SW 1271 (cell line): ENCODE results near the gene ATF6.

Source experiments
- DNase-seq, 2 experiments: peaks; one replicate each; lab custom pipeline; 2025; lab: John Stamatoyannopoulos, UW

The ATF6 gene

DNA sequence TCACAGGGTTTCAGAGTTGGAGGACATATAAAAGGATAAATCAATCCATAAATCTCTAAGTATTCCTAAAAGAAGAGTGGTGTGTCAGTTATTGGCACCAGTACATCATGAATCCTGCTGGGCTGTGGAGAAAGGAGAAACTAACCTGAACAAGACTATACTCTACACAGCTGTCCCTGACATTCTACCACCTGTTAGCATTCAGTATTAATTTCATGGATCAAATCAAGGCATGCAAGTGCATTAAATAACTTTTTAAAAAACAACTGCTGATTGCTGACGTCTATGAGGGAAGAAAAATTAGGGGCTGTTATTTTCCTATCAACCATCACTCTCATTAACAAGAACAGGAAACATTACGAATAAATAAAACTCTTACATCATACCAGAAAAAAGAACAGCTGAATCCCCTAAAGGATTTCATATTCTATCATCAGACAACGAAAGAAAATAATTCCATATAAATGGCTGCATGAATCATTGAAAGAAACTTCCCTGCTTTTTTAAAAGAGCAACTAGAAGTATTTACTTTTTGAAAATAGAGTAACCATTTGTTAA lies 121.7 kb downstream of the ATF6 start:
- no peak for DNase-seq

GRCh38 chr1:161890574-161890973 lies 124.5 kb downstream of the ATF6 start:
- no peak for DNase-seq

GRCh38 chr1:161899091-161899490 lies 133.0 kb downstream of the ATF6 start:
- DNase-seq: no peak

DNA sequence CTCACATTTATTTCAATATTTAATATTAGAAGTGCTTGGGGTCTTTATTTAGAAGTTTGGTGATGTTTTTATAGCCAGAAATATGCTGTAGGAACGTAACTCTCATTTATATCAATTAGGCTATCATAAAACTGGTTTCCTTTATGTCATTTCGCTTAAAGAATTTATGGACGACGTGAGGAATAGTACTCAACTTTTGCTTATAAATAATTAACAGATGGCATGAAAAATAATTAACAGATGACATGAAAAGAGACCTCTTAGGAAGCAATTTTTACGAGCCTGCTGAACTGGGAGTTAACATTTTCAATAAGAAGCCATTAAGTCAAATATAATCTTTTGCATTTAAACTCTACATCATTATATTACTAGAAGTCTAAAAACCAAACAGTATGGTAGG lies 134.0 kb downstream of the ATF6 start:
- no peak for DNase-seq

DNA sequence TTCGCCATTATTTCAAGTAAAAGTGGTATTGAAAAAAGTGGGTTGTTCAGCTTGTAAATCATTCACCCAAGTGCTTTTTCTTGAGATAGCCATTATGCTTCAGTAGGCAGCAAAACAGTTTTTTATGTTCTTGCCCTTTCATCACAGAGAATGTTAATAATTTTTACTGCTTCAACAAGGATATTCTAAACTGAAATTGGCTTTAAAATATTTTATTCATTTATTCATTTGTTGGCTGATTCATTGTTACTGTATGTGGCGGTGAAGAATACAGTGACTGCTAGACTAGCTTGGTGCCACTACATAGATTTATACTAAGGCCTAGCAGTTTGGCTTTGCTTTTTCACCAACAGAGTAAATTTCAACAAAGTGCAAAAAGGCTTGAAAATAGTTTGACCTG lies 136.1 kb downstream of the ATF6 start:
- DNase-seq: no peak

DNA sequence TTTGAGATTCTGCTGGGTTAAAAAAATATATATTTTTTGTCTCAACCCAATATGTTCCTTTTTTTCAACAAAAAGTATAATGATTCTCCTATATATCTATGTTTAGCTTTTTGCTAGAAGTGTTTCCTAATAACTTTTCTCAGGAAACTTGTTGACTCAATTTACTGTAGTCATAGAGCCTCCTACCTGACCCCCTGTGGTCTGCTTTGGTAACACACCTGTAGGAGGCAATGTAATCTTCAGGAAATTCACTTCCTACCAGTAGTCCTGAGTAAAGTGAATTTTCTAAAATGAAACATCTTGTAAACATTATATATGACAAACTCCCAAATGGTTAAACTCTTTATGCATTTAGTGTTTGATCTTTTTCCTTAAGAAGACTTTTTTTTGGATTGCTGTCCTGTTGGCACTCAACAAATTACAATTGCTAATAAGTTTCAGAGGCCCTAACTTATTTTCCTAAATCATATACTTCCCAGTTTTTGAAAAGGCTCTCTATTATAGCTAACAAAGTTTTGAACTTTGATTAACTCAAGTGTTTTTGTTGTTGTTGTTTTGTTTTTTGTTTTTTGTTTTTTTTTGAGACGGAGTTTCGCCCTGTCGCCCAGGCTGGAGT lies 139.3 kb downstream of the ATF6 start:
- DNase-seq: peak in 1 of 2 experiments; percentile 15

DNA sequence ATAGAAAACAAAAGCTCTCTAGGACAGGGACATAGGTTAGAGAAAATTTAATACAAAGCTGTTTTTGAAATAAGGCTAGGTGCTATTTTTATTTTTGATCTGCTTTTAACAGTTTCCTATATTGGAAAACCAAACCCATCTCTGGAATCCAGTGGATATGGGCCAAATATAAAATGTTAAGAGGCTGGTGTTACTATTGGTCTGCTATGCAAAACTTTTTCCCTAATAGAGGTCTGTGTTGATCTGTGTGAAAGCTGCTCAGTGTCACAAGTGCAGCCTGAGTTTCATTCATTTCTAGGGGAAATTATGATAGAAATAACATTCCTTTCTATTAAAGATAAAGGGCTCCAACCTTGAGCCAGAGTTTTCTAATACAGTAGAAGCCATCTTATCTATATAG lies 141.1 kb downstream of the ATF6 start:
- DNase-seq: no peak

- DNase-seq: no peak
Measured at GRCh38 chr1:161908264-161908663, 142.1 kb downstream of the ATF6 start.

GRCh38 chr1:161910604-161911003 lies 144.5 kb downstream of the ATF6 start:
- DNase-seq: no peak

DNA sequence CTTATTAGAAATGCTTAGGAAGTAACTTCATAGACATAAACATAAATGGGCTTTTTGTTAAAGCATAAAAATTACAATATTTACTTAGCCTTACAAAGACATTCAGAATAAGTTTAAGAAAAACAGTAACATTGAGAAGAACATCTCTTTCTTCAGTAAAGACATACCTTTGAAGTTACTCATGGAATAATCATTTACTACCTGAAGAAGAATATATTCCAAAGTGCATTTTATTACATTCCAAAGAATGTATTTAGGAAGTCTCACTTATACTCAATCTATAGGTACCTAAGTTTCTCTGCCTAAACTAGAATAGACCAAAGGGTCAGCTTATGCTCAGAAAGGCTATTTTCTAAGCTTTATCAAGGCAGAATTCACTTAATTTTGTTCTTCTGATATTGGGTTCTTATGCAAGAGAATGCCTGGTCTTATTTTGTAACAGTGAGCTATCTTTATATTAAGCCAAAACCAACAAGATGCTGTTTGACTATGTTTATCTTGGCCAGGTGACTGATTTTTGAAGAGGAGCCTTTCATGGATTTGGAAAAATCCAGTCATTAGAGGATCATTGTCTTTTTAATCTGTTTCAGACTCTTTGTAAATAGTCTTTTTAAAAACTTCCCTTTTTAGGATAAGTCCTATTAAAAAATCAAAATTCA lies 147.5 kb downstream of the ATF6 start:
- no peak for DNase-seq

DNA sequence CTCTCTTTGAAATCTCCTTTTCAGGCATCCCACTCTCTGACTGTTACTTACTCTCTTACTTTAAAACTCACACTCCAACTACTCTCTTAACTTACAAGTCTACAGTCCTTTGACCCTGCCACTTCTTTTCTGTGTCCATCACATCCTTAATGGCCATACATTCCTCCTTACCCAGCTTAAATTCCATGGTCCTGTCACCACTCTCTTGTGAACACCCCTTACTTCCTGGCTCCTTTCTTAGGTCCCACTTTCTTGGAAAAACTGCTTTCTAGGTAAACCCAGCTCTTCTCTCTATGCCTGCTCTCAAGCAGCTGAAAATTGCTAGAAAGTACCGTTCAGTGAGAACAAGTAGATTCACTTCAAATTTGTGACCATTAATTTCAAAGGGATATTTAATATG lies 148.5 kb downstream of the ATF6 start:
- no peak for DNase-seq

DNA sequence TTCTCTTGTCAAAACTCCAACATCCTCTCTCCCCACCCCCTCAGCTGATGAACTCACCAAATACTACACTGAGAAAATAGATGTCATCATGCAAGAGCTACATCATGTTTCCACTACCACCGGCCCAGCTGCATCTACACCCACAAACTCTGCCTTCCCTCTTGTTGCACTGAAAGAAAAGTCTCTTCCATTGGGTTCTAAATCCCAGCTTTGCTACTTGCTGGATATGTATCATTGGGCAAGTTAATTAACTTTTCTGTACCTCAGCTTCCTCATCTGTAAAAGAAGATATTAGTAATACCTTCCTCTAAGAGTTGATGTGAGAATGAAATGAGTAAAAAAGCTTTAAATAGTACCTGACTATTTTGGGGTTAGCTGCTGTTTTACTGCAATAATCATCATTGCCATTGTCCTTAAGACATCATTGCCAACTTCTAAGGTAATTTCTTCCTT lies 149.0 kb downstream of the ATF6 start:
- no peak for DNase-seq

GRCh38 chr1:161915978-161916377 lies 149.9 kb downstream of the ATF6 start:
- no peak for DNase-seq

GRCh38 chr1:161919229-161919628 lies 153.1 kb downstream of the ATF6 start:
- DNase-seq: no peak

- DNase-seq: no peak
Measured at GRCh38 chr1:161921491-161921890, 155.4 kb downstream of the ATF6 start.

DNA sequence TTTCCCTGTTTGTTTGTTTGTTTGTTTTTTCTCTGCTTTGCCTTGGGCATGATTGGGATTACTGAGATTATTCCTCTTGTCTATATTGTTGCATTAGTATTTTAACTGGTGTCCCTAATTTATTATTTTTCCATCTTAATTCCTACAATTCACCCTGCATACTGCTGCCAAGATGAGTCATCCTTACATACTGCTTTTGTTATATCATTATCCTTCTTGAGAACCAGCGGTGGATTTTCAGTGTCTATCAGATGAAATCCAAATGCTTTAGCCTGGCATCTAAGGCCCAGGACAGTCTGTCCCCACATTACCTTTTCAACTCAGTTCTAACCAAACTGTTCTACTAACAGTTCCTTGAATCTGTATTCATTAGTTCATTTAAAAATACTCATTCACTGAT lies 155.9 kb downstream of the ATF6 start:
- DNase-seq: no peak

- DNase-seq: no peak
Measured at GRCh38 chr1:161928056-161928455, 161.9 kb downstream of the ATF6 start.

DNA sequence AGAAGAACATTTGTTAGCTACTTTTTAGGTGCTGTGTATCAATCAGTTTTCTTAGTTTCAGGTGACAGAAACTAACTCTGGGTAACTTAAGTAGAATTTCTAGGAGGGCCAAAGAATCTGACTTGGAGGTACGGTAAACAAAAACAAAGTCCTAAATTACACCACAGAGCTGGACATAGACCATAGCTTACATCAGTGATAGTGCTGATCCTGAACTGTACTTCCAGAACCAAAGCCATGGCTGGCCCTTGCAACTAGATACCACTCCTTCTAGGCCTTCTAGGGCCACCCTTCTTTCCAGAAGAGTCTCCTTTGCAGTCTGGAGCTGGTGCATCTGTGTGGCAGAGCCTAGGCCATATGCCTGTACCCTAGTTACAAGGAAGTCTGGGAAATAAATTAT lies 163.0 kb downstream of the ATF6 start:
- no peak for DNase-seq

GRCh38 chr1:161930064-161930463 lies 163.9 kb downstream of the ATF6 start:
- DNase-seq: no peak

- no peak for DNase-seq
Measured at GRCh38 chr1:161932668-161933067, 166.5 kb downstream of the ATF6 start.

GRCh38 chr1:161933592-161934588 lies 167.8 kb downstream of the ATF6 start:
- DNase-seq: no peak

- no peak for DNase-seq
Measured at GRCh38 chr1:161935264-161935663, 169.1 kb downstream of the ATF6 start.
